MCF 10A (cell line): ENCODE results near the gene ACE2. TPM values are rescaled to one million over a fixed set of nuclear protein-coding genes. Genes with fewer than 3 reads are reported as not detected.
A peak's percentile ranks its signal among the peaks of the same experiment; 100 is the strongest.

Experiments used
- BruUV-seq: library from RNA; stranded (reverse); fragments of 400-500 nt; replicated peaks from 2 replicates; lab custom pipeline; 2021; lab: Mats Ljungman, UMichigan
- CTCF ChIA-PET: fragments of 300-600 bp; sonication (Branson Sonifier 250); formaldehyde crosslinking; extraction: SDS; loops from one replicate; lab custom pipeline; 2021; ENCODE audit warnings: antibody characterized with exemption, inconsistent platforms; lab: Yijun Ruan, JAX
- POLR2A ChIA-PET: fragments of 300-600, 350-650 bp; sonication (Branson Sonifier 250); formaldehyde crosslinking; extraction: SDS; loops from one replicate; lab custom pipeline; 2020; ENCODE audit warnings: antibody characterized with exemption, inconsistent platforms; lab: Yijun Ruan, JAX
- DNase-seq: peaks from one replicate; pipeline ENCODE4 v3.0.0-alpha.2; 2018; ENCODE audit not compliant: unreplicated experiment
- H3K27ac Mint-ChIP-seq: one replicate; pipeline ENCODE4 v1.8.0; 2022; ENCODE audit warnings: mild to moderate bottlenecking, low read depth, mixed read lengths; ENCODE audit not compliant: unreplicated experiment
- H3K27me3 Mint-ChIP-seq: one replicate; pipeline ENCODE4 v1.8.0; 2022; ENCODE audit warnings: mixed read lengths; ENCODE audit not compliant: insufficient read depth, unreplicated experiment
- H3K36me3 Mint-ChIP-seq: one replicate; pipeline ENCODE4 v1.8.0; 2022; ENCODE audit warnings: mild to moderate bottlenecking, moderate library complexity, mixed read lengths; ENCODE audit not compliant: insufficient read depth, unreplicated experiment
- H3K4me1 Mint-ChIP-seq: one replicate; pipeline ENCODE4 v1.8.0; 2022; ENCODE audit warnings: mixed read lengths; ENCODE audit not compliant: insufficient read depth, unreplicated experiment
- H3K4me3 Mint-ChIP-seq: one replicate; pipeline ENCODE4 v1.8.0; 2022; ENCODE audit warnings: mild to moderate bottlenecking, moderate library complexity, mixed read lengths; ENCODE audit not compliant: unreplicated experiment
- H3K9me3 Mint-ChIP-seq: one replicate; pipeline ENCODE4 v1.8.0; 2022; ENCODE audit warnings: mixed read lengths; ENCODE audit not compliant: unreplicated experiment
- CTCF ChIP-seq: fragments of 200-600 bp; IDR thresholded peaks from one replicate; pipeline ENCODE4 v1.8.0; 2022; ENCODE audit warnings: antibody characterized with exemption, mild to moderate bottlenecking; ENCODE audit not compliant: unreplicated experiment
- intact Hi-C: fragments of 100-400 bp; cut with micrococcal nuclease; formaldehyde crosslinking; loops from 2 replicates; pipeline ENCODE4 v1.14.1; 2022
- total RNA-seq: library from RNA; stranded (reverse); gene quantifications from 2 replicates; pipeline ENCODE4 v1.2.3, GENCODE V29; 2022

Gene ACE2
- total RNA-seq, 1 experiment from 2014 or later, result not detected

GRCh38 chrX:15549189-15550012 is 51.4 kb downstream of the ACE2 start:
- H3K4me3 Mint-ChIP-seq, result no peak overlapping the region
- H3K4me1 Mint-ChIP-seq, result no peaks in the 10 kb centered on the region
- CTCF ChIA-PET, result interaction anchor here (0.7 to 1.4 kb wide), 4 partner anchors 10 to 425 kb away, joined by 3 to 4 read pairs (median 3); no protein-coding TSS in a partner anchor
- no TSS peak for BruUV-seq
- POLR2A ChIA-PET, result no interaction called here
- intact Hi-C loops, result no loop called here
- peak; percentile 7 for DNase-seq
- H3K9me3 Mint-ChIP-seq, result no peaks in the 10 kb centered on the region
- no peaks in the 10 kb centered on the region for H3K36me3 Mint-ChIP-seq
- TF ChIP-seq CTCF, result no peak
- peaks cover 44% of the 10 kb centered on the region for H3K27me3 Mint-ChIP-seq
- H3K27ac Mint-ChIP-seq, result no peak overlapping the region

- Mint-ChIP-seq H3K9me3 (no peaks in the 10 kb centered on the region), H3K27me3 (peaks cover 39% of the 10 kb centered on the region), H3K4me1 (no peaks in the 10 kb centered on the region), H3K36me3 (no peaks in the 10 kb centered on the region), H3K27ac (no peak overlapping the region), H3K4me3 (no peak overlapping the region)
- POLR2A ChIA-PET, result no interaction called here
- intact Hi-C loops, result no loop called here
- CTCF ChIA-PET, result no interaction called here
- no peak for DNase-seq
- no peak for TF ChIP-seq CTCF
- no TSS peak for BruUV-seq
Observed at GRCh38 chrX:15547356-15547755, 53.4 kb downstream of the ACE2 start.

GRCh38 chrX:15546745-15547144 is 54.0 kb downstream of the ACE2 start:
- no TSS peak for BruUV-seq
- no peak overlapping the region for H3K27ac Mint-ChIP-seq
- no peak for TF ChIP-seq CTCF
- no peaks in the 10 kb centered on the region for H3K4me1 Mint-ChIP-seq
- no peaks in the 10 kb centered on the region for H3K9me3 Mint-ChIP-seq
- no peak for DNase-seq
- H3K36me3 Mint-ChIP-seq, result no peaks in the 10 kb centered on the region
- no peak overlapping the region for H3K4me3 Mint-ChIP-seq
- CTCF ChIA-PET, result no interaction called here
- POLR2A ChIA-PET, result no interaction called here
- intact Hi-C loops, result no loop called here
- H3K27me3 Mint-ChIP-seq, result peaks cover 39% of the 10 kb centered on the region

GRCh38 chrX:15530318-15530717 is 70.4 kb downstream of the ACE2 start:
- BruUV-seq, result no TSS peak
- Mint-ChIP-seq H3K4me3 (no peak overlapping the region), H3K27me3 (peaks cover 58% of the 10 kb centered on the region), H3K4me1 (no peaks in the 10 kb centered on the region), H3K27ac (no peak overlapping the region), H3K36me3 (no peaks in the 10 kb centered on the region), H3K9me3 (no peaks in the 10 kb centered on the region)
- ChIA-PET POLR2A (no interaction called here), CTCF (no interaction called here)
- no peak for DNase-seq
- TF ChIP-seq CTCF, result no peak
- intact Hi-C loops, result no loop called here
